ENCODE measurements around the gene B4GAT1. TPM values are rescaled to one million over a fixed set of nuclear protein-coding genes. Genes with fewer than 3 reads are reported as not detected.

Gene B4GAT1
- total RNA-seq, 1 experiment from 2014 or later: 10.6 TPM

- Histone ChIP-seq H3K79me2 (ENCODE audit: low read length) (peaks cover 35% of the 10 kb centered on the region), H3K36me3 (ENCODE audit: insufficient read depth, low read length) (no peaks in the 10 kb centered on the region), H3K9me3 (ENCODE audit: low read length) (no peaks in the 10 kb centered on the region), H2AFZ (ENCODE audit: low read length) (no peak overlapping the region), H4K20me1 (ENCODE audit: insufficient read depth, low read depth, low read length) (peaks cover 16% of the 10 kb centered on the region; the same call in 1 of the 2 replicates), H3K27ac (ENCODE audit: low read length) (no peak overlapping the region), H3K4me1 (ENCODE audit: low read length) (peaks cover 43% of the 10 kb centered on the region), H3K9me2 (replicated peaks; ENCODE audit: insufficient read depth, low read length) (no peaks in the 10 kb centered on the region), H3K4me2 (ENCODE audit: low read depth, low read length, poor library complexity, severe bottlenecking) (no peak overlapping the region), H3K4me3 (ENCODE audit: low read length) (no peak overlapping the region), H3K9ac (ENCODE audit: low read length) (no peak overlapping the region), H3K27me3 (ENCODE audit: low read length) (no peaks in the 10 kb centered on the region)
- DNase-seq: no peak
These were observed 5.8 kb downstream of the B4GAT1 start for GRCh38 chr11:66341502-66342126.

DNA sequence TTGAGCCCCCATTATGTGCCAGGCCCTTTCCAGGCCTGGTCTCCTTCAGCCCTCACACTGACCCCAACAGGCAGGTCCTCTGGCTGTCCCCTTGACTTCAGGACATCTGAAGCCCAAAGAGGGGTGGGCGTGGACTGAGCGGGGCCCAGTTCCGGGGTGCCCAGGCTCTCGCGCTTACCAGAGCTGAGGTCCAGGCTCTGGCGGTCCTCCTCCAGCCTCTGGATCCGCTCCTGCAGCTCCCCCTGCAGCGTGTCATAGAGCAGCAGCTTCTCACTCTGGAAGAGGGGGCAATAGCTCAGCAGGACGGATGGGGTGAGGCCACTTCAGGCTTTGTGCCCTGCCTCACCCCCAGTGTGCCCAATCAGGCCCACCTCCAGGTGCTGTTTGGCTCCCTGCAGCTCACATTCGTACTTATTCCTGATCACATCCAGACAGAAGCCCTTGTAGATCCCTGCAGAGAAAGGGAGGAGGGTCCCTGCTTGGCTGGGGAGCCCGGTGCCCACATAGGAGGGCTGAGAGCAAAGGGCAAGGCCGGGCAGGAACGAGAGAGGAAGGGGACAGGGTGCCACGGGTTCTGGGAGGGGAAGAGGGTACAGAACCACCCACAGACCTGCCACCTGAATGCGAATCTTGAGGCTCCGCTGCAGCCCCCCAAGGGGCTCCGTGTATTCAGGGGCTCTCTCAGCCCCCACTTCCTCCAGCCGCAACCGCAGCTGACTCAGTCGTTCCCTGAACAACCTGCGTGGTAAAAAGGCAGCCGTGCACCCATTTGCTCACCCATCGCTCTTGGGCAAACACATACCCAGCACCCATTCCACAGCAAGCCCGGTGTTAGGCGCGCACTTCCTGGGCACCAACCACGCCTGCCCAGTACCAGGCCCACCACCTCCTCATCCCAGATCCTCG, 6.6 kb downstream of the B4GAT1 start:
- Histone ChIP-seq H3K36me3 (ENCODE audit: insufficient read depth, low read length) (no peaks in the 10 kb centered on the region), H4K20me1 (ENCODE audit: insufficient read depth, low read depth, low read length) (peaks cover 16% of the 10 kb centered on the region; the same call in 1 of the 2 replicates), H3K9ac (ENCODE audit: low read length) (no peak overlapping the region)

DNA sequence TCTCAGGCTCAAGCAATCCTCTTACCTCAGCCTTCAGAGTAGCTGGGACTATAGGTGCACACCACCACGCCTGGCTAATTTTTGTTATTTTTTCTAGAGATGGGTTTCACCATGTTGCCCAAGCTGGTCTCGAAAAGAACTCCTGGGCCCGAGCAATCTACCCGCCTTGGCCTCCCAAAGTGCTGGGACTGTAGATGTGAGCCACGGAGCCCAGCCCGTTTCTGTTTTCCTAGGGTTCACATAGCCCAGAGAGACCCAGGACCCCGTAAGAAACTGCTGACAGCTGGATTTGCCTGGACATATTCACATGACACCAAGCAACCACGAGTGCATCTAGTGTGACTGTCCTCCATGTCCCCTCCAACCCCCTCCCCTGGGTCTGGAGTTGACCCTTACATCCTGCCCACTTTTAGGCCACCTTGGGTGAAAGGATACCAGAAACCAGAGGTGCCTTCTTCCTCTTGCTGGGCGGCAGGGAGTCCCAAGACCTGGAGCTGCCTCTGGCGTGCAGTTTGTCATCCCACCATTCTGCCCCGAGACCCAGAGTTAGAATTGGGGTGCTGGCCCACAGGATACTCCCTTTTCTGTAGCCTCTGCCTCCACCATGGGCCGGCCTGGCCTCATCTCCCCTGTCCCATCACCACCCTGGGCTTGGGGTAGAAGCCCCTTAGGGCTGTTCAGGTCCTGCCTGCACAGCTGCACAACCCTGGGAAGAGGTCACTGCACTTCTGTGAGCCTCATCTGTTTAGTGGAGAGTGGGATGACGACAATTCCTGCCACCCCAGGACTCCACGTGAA, 7.5 kb downstream of the B4GAT1 start:
- Histone ChIP-seq H3K9ac (ENCODE audit: low read length) (no peak overlapping the region), H3K4me3 (ENCODE audit: low read length) (no peak overlapping the region), H3K27ac (ENCODE audit: low read length) (no peak overlapping the region), H3K4me2 (ENCODE audit: low read depth, low read length, poor library complexity, severe bottlenecking) (no peak overlapping the region), H3K9me3 (ENCODE audit: low read length) (no peaks in the 10 kb centered on the region), H3K79me2 (ENCODE audit: low read length) (peaks cover 23% of the 10 kb centered on the region), H3K27me3 (ENCODE audit: low read length) (no peaks in the 10 kb centered on the region), H3K9me2 (replicated peaks; ENCODE audit: insufficient read depth, low read length) (no peaks in the 10 kb centered on the region), H4K20me1 (ENCODE audit: insufficient read depth, low read depth, low read length) (peaks cover 16% of the 10 kb centered on the region; the same call in 1 of the 2 replicates), H2AFZ (ENCODE audit: low read length) (no peak overlapping the region), H3K36me3 (ENCODE audit: insufficient read depth, low read length) (no peaks in the 10 kb centered on the region), H3K4me1 (ENCODE audit: low read length) (peaks cover 34% of the 10 kb centered on the region)
- no peak for DNase-seq

More for the DNA sequence above, 6.6 kb downstream of the B4GAT1 start:
- Histone ChIP-seq H3K4me3 (ENCODE audit: low read length) (no peak overlapping the region), H3K4me2 (ENCODE audit: low read depth, low read length, poor library complexity, severe bottlenecking) (no peak overlapping the region), H3K27ac (ENCODE audit: low read length) (no peak overlapping the region), H2AFZ (ENCODE audit: low read length) (no peak overlapping the region), H3K4me1 (ENCODE audit: low read length) (peaks cover 42% of the 10 kb centered on the region), H3K79me2 (ENCODE audit: low read length) (peaks cover 28% of the 10 kb centered on the region), H3K27me3 (ENCODE audit: low read length) (no peaks in the 10 kb centered on the region), H3K9me2 (replicated peaks; ENCODE audit: insufficient read depth, low read length) (no peaks in the 10 kb centered on the region), H3K9me3 (ENCODE audit: low read length) (no peaks in the 10 kb centered on the region)
- DNase-seq: no peak

- Histone ChIP-seq H3K36me3 (ENCODE audit: insufficient read depth, low read length) (no peaks in the 10 kb centered on the region), H2AFZ (ENCODE audit: low read length) (no peak overlapping the region), H3K27me3 (ENCODE audit: low read length) (no peaks in the 10 kb centered on the region), H3K27ac (ENCODE audit: low read length) (no peak overlapping the region), H3K4me2 (ENCODE audit: low read depth, low read length, poor library complexity, severe bottlenecking) (no peak overlapping the region), H4K20me1 (ENCODE audit: insufficient read depth, low read depth, low read length) (peaks cover 11% of the 10 kb centered on the region; the same call in 1 of the 2 replicates), H3K9me2 (replicated peaks; ENCODE audit: insufficient read depth, low read length) (no peaks in the 10 kb centered on the region), H3K9me3 (ENCODE audit: low read length) (no peaks in the 10 kb centered on the region), H3K9ac (ENCODE audit: low read length) (no peak overlapping the region), H3K4me3 (ENCODE audit: low read length) (no peak overlapping the region), H3K79me2 (ENCODE audit: low read length) (peaks cover 16% of the 10 kb centered on the region), H3K4me1 (ENCODE audit: low read length) (peaks cover 33% of the 10 kb centered on the region)
- no peak for DNase-seq
These were observed 8.2 kb downstream of the B4GAT1 start for GRCh38 chr11:66339162-66339675.

DNA sequence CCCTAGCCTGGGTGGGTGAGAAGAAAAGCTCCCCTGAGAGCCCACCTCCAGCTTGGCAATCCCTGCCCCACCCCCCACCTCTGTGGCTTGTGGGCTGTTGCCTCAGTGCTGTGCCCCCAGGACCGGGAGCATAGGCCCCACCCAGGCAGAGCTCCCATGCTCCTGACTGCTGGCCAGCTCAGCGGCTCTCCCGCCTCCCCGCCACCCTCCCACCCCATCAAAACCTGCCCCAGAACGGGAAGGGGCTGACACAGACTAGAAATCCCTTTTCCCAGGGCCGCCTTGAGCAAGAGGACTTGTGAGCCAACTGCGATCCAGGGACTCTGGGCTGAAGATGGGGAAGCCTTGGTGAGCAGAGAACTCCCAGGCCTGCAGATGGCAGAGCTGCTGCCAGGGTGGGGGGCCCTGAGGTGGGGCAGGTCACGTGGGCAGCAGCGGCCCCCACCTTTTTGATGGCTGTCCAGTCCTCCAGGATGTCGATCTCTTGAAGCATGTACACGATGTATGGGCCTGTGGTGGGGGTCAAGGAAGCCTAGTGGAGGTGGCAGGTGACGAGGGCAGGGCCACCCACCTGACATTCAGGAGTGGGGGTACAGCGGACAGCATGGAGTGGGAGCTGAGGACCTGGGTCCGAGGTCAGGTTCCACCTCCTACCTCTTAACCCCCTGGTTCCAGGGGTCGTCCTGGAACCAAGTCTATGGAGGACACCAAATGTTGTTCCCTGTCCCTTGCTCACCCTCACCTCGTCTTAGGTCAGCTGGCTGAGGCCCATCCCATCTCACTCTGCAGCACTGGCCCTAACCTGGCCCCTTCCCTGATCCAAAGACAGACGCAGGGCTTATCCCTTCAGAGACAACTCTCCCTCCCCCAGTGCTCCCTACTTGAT, 8.9 kb downstream of the B4GAT1 start:
- Histone ChIP-seq H3K36me3 (ENCODE audit: insufficient read depth, low read length) (no peaks in the 10 kb centered on the region), H3K27me3 (ENCODE audit: low read length) (no peaks in the 10 kb centered on the region), H3K4me1 (ENCODE audit: low read length) (peaks cover 26% of the 10 kb centered on the region), H2AFZ (ENCODE audit: low read length) (no peak overlapping the region), H3K4me2 (ENCODE audit: low read depth, low read length, poor library complexity, severe bottlenecking) (no peak overlapping the region), H4K20me1 (ENCODE audit: insufficient read depth, low read depth, low read length) (peaks cover 4% of the 10 kb centered on the region; the same call in 1 of the 2 replicates), H3K9ac (ENCODE audit: low read length) (no peak overlapping the region), H3K4me3 (ENCODE audit: low read length) (no peak overlapping the region), H3K79me2 (ENCODE audit: low read length) (peaks cover 9% of the 10 kb centered on the region), H3K27ac (ENCODE audit: low read length) (no peak overlapping the region), H3K9me2 (replicated peaks; ENCODE audit: insufficient read depth, low read length) (no peaks in the 10 kb centered on the region), H3K9me3 (ENCODE audit: low read length) (no peaks in the 10 kb centered on the region)
- no peak for DNase-seq

DNA sequence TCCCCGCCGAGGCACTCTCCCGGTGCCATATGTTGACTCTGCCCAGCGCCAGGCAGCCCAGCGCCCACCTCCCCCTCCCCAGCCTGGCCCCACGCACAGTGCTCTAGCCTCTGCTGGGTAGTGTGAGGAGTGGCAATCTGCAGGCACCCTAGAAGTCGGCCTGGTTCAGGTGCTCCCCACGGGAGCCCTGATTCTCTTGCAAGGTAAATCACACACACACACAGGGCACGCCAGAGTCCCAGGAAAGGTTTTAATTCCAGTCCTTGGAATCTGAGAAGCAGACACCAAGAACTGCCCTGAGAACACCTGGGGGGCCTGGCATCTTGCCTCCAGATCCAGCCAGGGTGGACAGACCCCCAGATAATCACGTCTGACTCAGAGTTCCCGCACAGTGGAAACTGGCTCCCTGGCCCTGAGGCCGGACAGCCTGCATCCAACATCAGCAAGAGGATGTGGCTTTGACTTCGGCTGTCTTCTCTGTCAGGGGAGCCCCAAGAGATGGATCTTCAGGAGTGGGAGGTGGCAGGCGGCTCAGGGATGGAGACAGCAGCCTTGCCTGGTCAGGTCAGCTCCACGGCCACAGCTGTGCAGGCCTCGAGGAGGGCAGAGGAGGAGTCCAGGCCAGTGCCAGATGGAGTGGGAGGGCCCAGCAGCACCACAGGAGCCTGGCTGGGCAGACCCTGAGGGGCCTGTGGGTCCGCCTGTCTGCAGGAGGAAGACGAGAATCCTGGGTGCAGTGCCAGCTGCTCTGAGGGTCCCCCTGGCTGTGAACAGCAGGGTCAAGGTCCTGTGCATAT, 10.1 kb downstream of the B4GAT1 start:
- peaks cover 20% of the 10 kb centered on the region for H3K4me1 ChIP-seq (ENCODE audit: low read length)
- no peaks in the 10 kb centered on the region for H3K9me2 ChIP-seq (replicated peaks; ENCODE audit: insufficient read depth, low read length)
- H3K9me3 ChIP-seq (ENCODE audit: low read length): no peaks in the 10 kb centered on the region
- H3K9ac ChIP-seq (ENCODE audit: low read length): peak overlapping the region; percentile 18
- no peaks in the 10 kb centered on the region for H3K27me3 ChIP-seq (ENCODE audit: low read length)
- H3K4me3 ChIP-seq (ENCODE audit: low read length): no peak overlapping the region
- no peaks in the 10 kb centered on the region for H4K20me1 ChIP-seq (ENCODE audit: insufficient read depth, low read depth, low read length)
- H3K4me2 ChIP-seq (ENCODE audit: low read depth, low read length, poor library complexity, severe bottlenecking): peak overlapping the region; percentile 20
- no peaks in the 10 kb centered on the region for H3K36me3 ChIP-seq (ENCODE audit: insufficient read depth, low read length)
- DNase-seq: no peak
- H2AFZ ChIP-seq (ENCODE audit: low read length): no peak overlapping the region
- H3K27ac ChIP-seq (ENCODE audit: low read length): no peak overlapping the region
- H3K79me2 ChIP-seq (ENCODE audit: low read length): no peaks in the 10 kb centered on the region

All from Karpas-422 (cell line).